ENCODE results near the gene NKAIN1. TPM values are rescaled to one million over a fixed set of nuclear protein-coding genes. Genes with fewer than 3 reads are reported as not detected.
A peak's percentile ranks its signal among the peaks of the same experiment; 100 is the strongest.

NKAIN1 gene
- total and polyA plus RNA-seq, 2 experiments from 2014 or later, result 14.7 to 56.7 TPM

DNA sequence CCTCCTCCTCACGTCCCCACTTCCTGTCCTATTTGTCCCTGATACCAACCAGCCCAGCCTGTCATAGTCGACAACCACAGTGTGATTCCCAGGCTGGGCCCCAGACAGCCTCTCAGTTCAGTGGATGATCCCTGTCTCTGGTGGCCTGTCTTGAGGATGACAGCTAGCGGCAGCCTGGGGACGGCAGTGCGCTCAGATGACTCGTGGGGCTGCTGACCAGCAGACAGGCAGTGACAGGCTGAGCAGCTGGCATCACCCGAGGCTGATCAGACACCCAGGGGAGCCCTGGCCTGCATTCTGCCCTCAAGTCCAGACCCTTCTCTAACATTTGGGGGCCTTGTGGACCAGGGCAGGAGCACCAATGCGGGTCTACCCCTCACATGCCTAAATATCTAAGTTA, 21.0 kb downstream of the NKAIN1 start:
- Histone ChIP-seq H3K27me3 (ENCODE audit: insufficient read depth) (no peaks in the 10 kb centered on the region), H4K20me1 (replicated peaks; ENCODE audit: insufficient read depth) (0 out of 2 replicates have a peak, but pooled peaks cover under 1% of the 10 kb centered on the region), H3F3A (replicated peaks; ENCODE audit: low read depth) (0 out of 2 replicates have a peak, but pooled peaks cover 8% of the 10 kb centered on the region), H3K4me3 (no peak overlapping the region), H3K4me1 (ENCODE audit: insufficient read depth) (peaks cover 13% of the 10 kb centered on the region), H3K36me3 (ENCODE audit: insufficient read depth) (no peaks in the 10 kb centered on the region), H3K9me2 (ENCODE audit: insufficient read depth) (no peaks in the 10 kb centered on the region), H3K4me2 (no peak overlapping the region), H2AFZ (no peak overlapping the region), H3K79me2 (replicated peaks; ENCODE audit: insufficient read depth) (no peaks in the 10 kb centered on the region; the same call in 1 of the 2 replicates), H3K27ac (ENCODE audit: low read depth) (no peak overlapping the region)
- peaks cover 24% of the 10 kb centered on the region for H3K4me1 Mint-ChIP-seq
- no peaks in the 10 kb centered on the region for H3K9me3 Mint-ChIP-seq
- ATAC-seq, result no peak
- H3K27me3 Mint-ChIP-seq (ENCODE audit: insufficient read depth, low read depth, poor library complexity), result peaks cover 12% of the 10 kb centered on the region
- DNase-seq (ENCODE audit: low spot score), result no peak
- TF ChIP-seq CREB1 (CRISPR knock-in tag; IDR thresholded peaks at IDR 0.05; ENCODE audit: low read depth) (no peak), NANOG (IDR thresholded peaks at IDR 0.05; ENCODE audit: borderline replicate concordance) (no peak), STAT1 (IDR thresholded peaks at IDR 0.05; ENCODE audit: unreplicated experiment) (no peak), ZNF114 (CRISPR knock-in tag; IDR thresholded peaks at IDR 0.05) (no peak), POLR2AphosphoS5 (IDR thresholded peaks at IDR 0.05; ENCODE audit: low read depth) (no peak), ZNF331 (CRISPR knock-in tag; IDR thresholded peaks at IDR 0.05; ENCODE audit: low read depth) (no peak), EZH2phosphoT487 (IDR thresholded peaks at IDR 0.05; ENCODE audit: unreplicated experiment) (no peak), EZH2 (IDR thresholded peaks at IDR 0.05; ENCODE audit: low read depth, unreplicated experiment) (no peak), JUNB (IDR thresholded peaks at IDR 0.05; ENCODE audit: unreplicated experiment) (no peak)
- TF ChIP-seq, protein P1, sequence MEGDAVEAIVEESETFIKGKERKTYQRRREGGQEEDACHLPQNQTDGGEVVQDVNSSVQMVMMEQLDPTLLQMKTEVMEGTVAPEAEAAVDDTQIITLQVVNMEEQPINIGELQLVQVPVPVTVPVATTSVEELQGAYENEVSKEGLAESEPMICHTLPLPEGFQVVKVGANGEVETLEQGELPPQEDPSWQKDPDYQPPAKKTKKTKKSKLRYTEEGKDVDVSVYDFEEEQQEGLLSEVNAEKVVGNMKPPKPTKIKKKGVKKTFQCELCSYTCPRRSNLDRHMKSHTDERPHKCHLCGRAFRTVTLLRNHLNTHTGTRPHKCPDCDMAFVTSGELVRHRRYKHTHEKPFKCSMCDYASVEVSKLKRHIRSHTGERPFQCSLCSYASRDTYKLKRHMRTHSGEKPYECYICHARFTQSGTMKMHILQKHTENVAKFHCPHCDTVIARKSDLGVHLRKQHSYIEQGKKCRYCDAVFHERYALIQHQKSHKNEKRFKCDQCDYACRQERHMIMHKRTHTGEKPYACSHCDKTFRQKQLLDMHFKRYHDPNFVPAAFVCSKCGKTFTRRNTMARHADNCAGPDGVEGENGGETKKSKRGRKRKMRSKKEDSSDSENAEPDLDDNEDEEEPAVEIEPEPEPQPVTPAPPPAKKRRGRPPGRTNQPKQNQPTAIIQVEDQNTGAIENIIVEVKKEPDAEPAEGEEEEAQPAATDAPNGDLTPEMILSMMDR (conservative IDR thresholded peaks at IDR 0.05; ENCODE audit: low read depth in 2 of 2), result no peak
- TF ChIP-seq, protein P2, sequence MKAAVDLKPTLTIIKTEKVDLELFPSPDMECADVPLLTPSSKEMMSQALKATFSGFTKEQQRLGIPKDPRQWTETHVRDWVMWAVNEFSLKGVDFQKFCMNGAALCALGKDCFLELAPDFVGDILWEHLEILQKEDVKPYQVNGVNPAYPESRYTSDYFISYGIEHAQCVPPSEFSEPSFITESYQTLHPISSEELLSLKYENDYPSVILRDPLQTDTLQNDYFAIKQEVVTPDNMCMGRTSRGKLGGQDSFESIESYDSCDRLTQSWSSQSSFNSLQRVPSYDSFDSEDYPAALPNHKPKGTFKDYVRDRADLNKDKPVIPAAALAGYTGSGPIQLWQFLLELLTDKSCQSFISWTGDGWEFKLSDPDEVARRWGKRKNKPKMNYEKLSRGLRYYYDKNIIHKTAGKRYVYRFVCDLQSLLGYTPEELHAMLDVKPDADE (IDR thresholded peaks at IDR 0.05), result no peak
- H3K4me3 Mint-ChIP-seq, result no peak overlapping the region
- H3K36me3 Mint-ChIP-seq (ENCODE audit: low read depth), result no peaks in the 10 kb centered on the region; the same call in 2 of the 3 replicates
- H3K27ac Mint-ChIP-seq, result no peak overlapping the region

DNA sequence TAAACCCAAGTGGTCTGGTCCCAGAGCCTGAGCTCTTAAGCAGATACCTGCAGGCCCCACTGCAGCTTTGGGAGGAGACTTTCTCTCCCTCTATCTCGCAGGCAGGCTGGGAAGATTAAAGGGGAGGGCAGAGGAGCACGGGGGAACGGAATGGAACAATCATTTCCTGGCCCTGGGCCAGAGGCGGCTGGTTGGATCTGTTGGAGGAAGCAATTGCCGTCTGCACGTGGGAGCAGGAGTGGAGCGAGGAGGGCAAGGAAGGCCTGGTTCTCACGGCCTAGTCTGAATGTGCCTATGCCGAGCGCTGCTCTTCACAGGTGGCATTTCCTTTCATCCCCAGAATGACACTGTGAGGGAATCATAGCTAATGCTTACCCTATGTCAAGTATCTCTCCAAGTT, 23.7 kb downstream of the NKAIN1 start:
- H3K27ac Mint-ChIP-seq, result peak overlapping the region; percentile 60; the same call in 1 of the 2 replicates

More for the DNA sequence above, 23.7 kb downstream of the NKAIN1 start:
- Histone ChIP-seq H3K27me3 (ENCODE audit: insufficient read depth) (no peaks in the 10 kb centered on the region), H3K27ac (ENCODE audit: low read depth) (peak overlapping the region; percentile 56; the same call in 1 of the 2 replicates), H2AFZ (no peak overlapping the region), H3K4me3 (no peak overlapping the region), H3K79me2 (replicated peaks; ENCODE audit: insufficient read depth) (no peaks in the 10 kb centered on the region; the same call in none of the 2 replicates), H3K4me2 (0 out of 2 replicates have a peak overlapping the region, but pooled peaks have one; percentile 19), H3K9me2 (ENCODE audit: insufficient read depth) (no peaks in the 10 kb centered on the region), H3K36me3 (ENCODE audit: insufficient read depth) (no peaks in the 10 kb centered on the region), H3K4me1 (ENCODE audit: insufficient read depth) (peaks cover 10% of the 10 kb centered on the region; the same call in 1 of the 2 replicates), H4K20me1 (replicated peaks; ENCODE audit: insufficient read depth) (0 out of 2 replicates have a peak, but pooled peaks cover 4% of the 10 kb centered on the region), H3F3A (replicated peaks; ENCODE audit: low read depth) (0 out of 2 replicates have a peak, but pooled peaks cover 8% of the 10 kb centered on the region)
- Mint-ChIP-seq H3K4me1 (peaks cover 20% of the 10 kb centered on the region), H3K9me3 (no peaks in the 10 kb centered on the region), H3K27me3 (ENCODE audit: insufficient read depth, low read depth, poor library complexity) (peaks cover 6% of the 10 kb centered on the region), H3K36me3 (ENCODE audit: low read depth) (no peaks in the 10 kb centered on the region; the same call in 2 of the 3 replicates), H3K4me3 (no peak overlapping the region)
- ATAC-seq (peak; percentile 47), DNase-seq (ENCODE audit: low spot score) (peak; percentile 55)
- no peak for TF ChIP-seq EZH2phosphoT487 (IDR thresholded peaks at IDR 0.05; ENCODE audit: unreplicated experiment)
- TF ChIP-seq CREB1 (CRISPR knock-in tag; IDR thresholded peaks at IDR 0.05; ENCODE audit: low read depth), result no peak
- TF ChIP-seq EZH2 (IDR thresholded peaks at IDR 0.05; ENCODE audit: low read depth, unreplicated experiment), result no peak

Data from GM23338 (cell line).